HepG2 (cell line): ENCODE data around the gene TJP2. TPM values are rescaled to one million over a fixed set of nuclear protein-coding genes. Genes with fewer than 3 reads are reported as not detected.

ENCODE experiments used
- ATAC-seq: fragments of 200-7000 bp; cut with Tn5 transposase; 3 replicates; pipeline ENCODE4 v1.9.1; 2020; ENCODE audit warnings: mild to moderate bottlenecking, moderate library complexity
- BruUV-seq: library from RNA; stranded (reverse); fragments of 400-500 nt; replicated peaks from 2 replicates; lab custom pipeline; 2021; lab: Mats Ljungman, UMichigan
- CTCF ChIA-PET: fragments of 300-600 bp; formaldehyde crosslinking; extraction: SDS; loops from one replicate; lab custom pipeline; 2021; ENCODE audit warnings: low total read pairs, inconsistent platforms, low intra/inter-chr PET ratio; lab: Yijun Ruan, JAX
- POLR2A ChIA-PET: fragments of 350-600 bp; sonication (Branson Sonifier 250); formaldehyde crosslinking; loops from one replicate; lab custom pipeline; 2020; ENCODE audit warnings: antibody characterized with exemption, inconsistent platforms; lab: Yijun Ruan, JAX
- DNase-seq: peaks from one replicate; pipeline ENCODE4 v3.0.0-alpha.2; 2015; ENCODE audit warnings: low spot score
- FAIRE-seq: peaks from 3 replicates; lab custom pipeline; 2011; peaks lifted over from hg19 to GRCh38; lab: Jason Lieb, UNC
- H2AFZ ChIP-seq: one replicate; pipeline ENCODE4 v1.6.1; 2011; ENCODE audit warnings: low read length, inconsistent platforms
- H3K27ac ChIP-seq: fragments of 300-600 bp; 3 replicates; pipeline ENCODE4 v1.8.0; 2011; ENCODE audit warnings: mixed run types, mild to moderate bottlenecking, mixed read lengths, low read length, inconsistent platforms; ENCODE audit not compliant: insufficient read depth; ENCODE audit errors: extremely low read length
- H3K27me3 ChIP-seq, 2 experiments: fragments of 200-600 bp in 1 of 2; 2 replicates in 1 of 2; 3 replicates in 1 of 2; pipeline versions ENCODE4 v1.6.0 to v1.8.0; 2011; ENCODE audit warnings: low read length in 2 of 2, mild to moderate bottlenecking in 2 of 2, moderate library complexity in 2 of 2, inconsistent platforms in 1 of 2; ENCODE audit not compliant: insufficient read depth in 2 of 2, control insufficient read depth in 1 of 2
- H3K36me3 ChIP-seq, 2 experiments: fragments of 200-600 bp in 1 of 2; replicated peaks in 1 of 2; 2 replicates in 1 of 2; 3 replicates in 1 of 2; pipeline versions ENCODE4 v1.5.1 to v1.8.0; 2011; ENCODE audit warnings: low read length in 2 of 2, inconsistent platforms in 1 of 2; ENCODE audit not compliant: insufficient read depth in 2 of 2, control insufficient read depth in 1 of 2
- H3K4me1 ChIP-seq: 2 replicates; pipeline ENCODE4 v1.5.1; 2012; ENCODE audit warnings: low read length, inconsistent platforms; ENCODE audit not compliant: insufficient read depth
- H3K4me2 ChIP-seq: 2 replicates; pipeline ENCODE4 v1.6.0; 2011; ENCODE audit warnings: low read depth, low read length, inconsistent platforms
- H3K4me3 ChIP-seq, 3 experiments: fragments of 200-600 bp in 1 of 3; sonication (generic), shearing (Covaris generic) in 1 of 3; replicated peaks in 1 of 3; 2 replicates each; pipeline ENCODE4 v1.5.1; 2011 to 2016; ENCODE audit warnings: low read length in 3 of 3, inconsistent platforms in 2 of 3, low read depth in 2 of 3, mild to moderate bottlenecking in 2 of 3, control low read depth in 1 of 3, mixed read lengths in 1 of 3; ENCODE audit not compliant: insufficient read depth in 1 of 3
- H3K79me2 ChIP-seq: one replicate; pipeline ENCODE4 v1.6.1; 2011; ENCODE audit warnings: low read length, inconsistent platforms; ENCODE audit not compliant: insufficient read depth
- H3K9ac ChIP-seq: 2 replicates; pipeline ENCODE4 v1.6.0; 2011; ENCODE audit warnings: mild to moderate bottlenecking, low read depth, low read length, inconsistent platforms; ENCODE audit not compliant: insufficient read depth
- H3K9me3 ChIP-seq: 2 replicates; pipeline ENCODE4 v1.5.1; 2012; ENCODE audit warnings: mild to moderate bottlenecking, low read length
- H4K20me1 ChIP-seq: 2 replicates; pipeline ENCODE4 v1.6.0; 2011; ENCODE audit warnings: inconsistent platforms, mild to moderate bottlenecking, low read length, moderate library complexity; ENCODE audit not compliant: insufficient read depth
- HOXA9 ChIP-seq: sonication (generic); formaldehyde crosslinking; IDR thresholded peaks from 2 replicates; pipeline ENCODE4 v1.8.1; 2022; ENCODE audit warnings: missing genetic modification reagents, mild to moderate bottlenecking, moderate library complexity, borderline replicate concordance
- RCOR2 ChIP-seq: IDR thresholded peaks from 2 replicates; pipeline ENCODE4 v1.6.1; 2016; ENCODE audit warnings: missing biosample characterization, missing genetic modification reagents
- RFX1 ChIP-seq: fragments of 450-650 bp; IDR thresholded peaks from 2 replicates; pipeline ENCODE4 v1.6.1; 2017
- SIX4 ChIP-seq: sonication (generic); formaldehyde crosslinking; IDR thresholded peaks from 2 replicates; pipeline ENCODE4 v1.4.0; 2020; ENCODE audit warnings: missing genetic modification reagents
- WGBS: methylation state at CpG from one replicate; pipeline ENCODE4 v1.1.6; 2017; ENCODE audit warnings: low lambda C conversion rate; 5-methylcytosine and 5-hydroxymethylcytosine counted together
- in situ Hi-C: cut with HindIII; loops from 2 replicates; pipeline ENCODE4 v1.10.0; 2017; ENCODE audit warnings: low pct_unique_long_range_greater_than_20kb; ENCODE audit not compliant: extremely low pct_ligation_motif_present
- intact Hi-C: fragments of 100-400 bp; cut with micrococcal nuclease; formaldehyde crosslinking; loops from one replicate; pipeline ENCODE4 v1.10.0; 2022; ENCODE audit not compliant: unreplicated experiment
- polyA plus RNA-seq, 8 experiments: library from polyadenylated mRNA; depleted of rRNA in 3 of 8; stranded (reverse) in 7 of 8; unstranded in 1 of 8; fragments of >200 nt; fragmentation: Illumina TruSeq in 4 of 8; extraction: Trizol in 4 of 8; gene quantifications; 2 replicates each; pipeline versions ENCODE4 v1.2.1 to v1.2.3, GENCODE V29; 2011 to 2016; ENCODE audit warnings: low read depth in 4 of 8, missing spikeins in 1 of 8, mixed read lengths in 1 of 8; ENCODE audit not compliant: insufficient read depth in 1 of 8
- total RNA-seq, 5 experiments: library from RNA; depleted of rRNA; stranded (reverse); fragments of >200 nt; fragmentation: Illumina TruSeq; extraction: Trizol; gene quantifications; 2 replicates each; pipeline ENCODE4 v1.2.3, GENCODE V29; 2016; ENCODE audit warnings: low read depth in 1 of 5
- TF ChIP-seq, protein P1 (sequence below): sonication (generic); formaldehyde crosslinking; IDR thresholded peaks from 2 replicates; pipeline ENCODE4 v1.9.0; 2022; ENCODE audit warnings: missing genetic modification reagents, mild to moderate bottlenecking, borderline replicate concordance

The TJP2 gene
- total and polyA plus RNA-seq, 2 of the 13 experiments (the other 11 are each of a cell fraction or from before 2014, with no cell fraction given): 109 to 110 TPM

DNA sequence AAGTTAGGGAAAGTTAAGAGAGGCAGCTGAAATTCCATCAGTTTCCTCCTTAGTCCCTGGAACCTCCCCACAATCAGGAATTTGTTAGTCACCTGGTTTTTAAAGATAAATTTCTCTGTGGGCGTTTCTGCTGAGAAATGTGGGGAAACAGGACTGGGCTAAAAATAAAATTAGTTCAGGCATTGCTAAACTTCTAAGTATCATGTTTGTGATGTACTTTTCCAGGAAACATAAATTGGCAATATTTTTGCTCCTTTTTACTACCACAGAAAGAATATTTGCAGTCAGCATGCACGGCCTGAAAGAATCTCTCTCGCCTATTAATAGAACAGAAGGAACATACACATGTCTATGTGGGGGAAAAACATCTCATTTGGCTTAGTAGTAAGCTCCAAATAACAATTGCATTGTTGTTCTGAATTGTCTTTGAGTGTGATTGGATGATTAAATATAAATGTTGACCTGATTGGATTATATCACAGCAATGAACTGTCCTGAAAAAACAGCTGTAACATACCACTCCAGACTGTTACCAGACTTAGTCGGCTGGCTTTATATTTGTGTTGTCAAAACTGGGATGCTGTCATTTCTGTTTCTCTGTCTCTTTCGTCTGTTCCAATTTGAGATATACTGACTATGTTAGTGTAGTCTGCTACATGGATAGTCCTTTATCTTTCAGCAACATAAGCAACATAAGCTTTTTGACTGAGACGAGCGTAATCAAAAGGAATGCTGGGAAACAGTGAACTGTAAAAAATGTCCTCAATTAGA, 12.9 kb downstream of the TJP2 start:
- ATAC-seq: no peak
- DNase-seq: no peak
- POLR2A ChIA-PET: interaction anchor here (1.0 to 6.2 kb wide), 7 partner anchors 8 to 82 kb away, joined by 5 to 97 read pairs (median 8); partner anchors contain the start of gene TJP2
- Histone ChIP-seq H3K79me2 (peaks cover 83% of the 10 kb centered on the region), H3K4me1 (peaks cover 99% of the 10 kb centered on the region), H3K4me2 (peak overlapping the region; percentile 10; the same call in 1 of the 2 replicates), H3K27me3 (no peaks in the 10 kb centered on the region), H3K36me3 (peaks cover 1 to 24% of the 10 kb centered on the region in 2 experiments), H3K9me3 (no peaks in the 10 kb centered on the region), H4K20me1 (peaks cover 11% of the 10 kb centered on the region; the same call in 1 of the 2 replicates), H3K27ac (peak overlapping the region; percentile 82), H2AFZ (no peak overlapping the region), H3K9ac (peak overlapping the region; percentile 51), H3K4me3 (no peak overlapping the region; a peak in 1 of 6 replicates)
- 82% methylated on average over 7 of the region's 7 CpGs for WGBS
- in situ Hi-C loops: no loop called here
- intact Hi-C loops: loop anchor here (1.0 kb wide), 1 partner anchor 9 kb away; no protein-coding TSS in a partner anchor
- BruUV-seq: no TSS peak
- CTCF ChIA-PET: no interaction called here
- no peak for FAIRE-seq
- no peak for TF ChIP-seq SIX4 (CRISPR knock-in tag)
- TF ChIP-seq, protein P1, sequence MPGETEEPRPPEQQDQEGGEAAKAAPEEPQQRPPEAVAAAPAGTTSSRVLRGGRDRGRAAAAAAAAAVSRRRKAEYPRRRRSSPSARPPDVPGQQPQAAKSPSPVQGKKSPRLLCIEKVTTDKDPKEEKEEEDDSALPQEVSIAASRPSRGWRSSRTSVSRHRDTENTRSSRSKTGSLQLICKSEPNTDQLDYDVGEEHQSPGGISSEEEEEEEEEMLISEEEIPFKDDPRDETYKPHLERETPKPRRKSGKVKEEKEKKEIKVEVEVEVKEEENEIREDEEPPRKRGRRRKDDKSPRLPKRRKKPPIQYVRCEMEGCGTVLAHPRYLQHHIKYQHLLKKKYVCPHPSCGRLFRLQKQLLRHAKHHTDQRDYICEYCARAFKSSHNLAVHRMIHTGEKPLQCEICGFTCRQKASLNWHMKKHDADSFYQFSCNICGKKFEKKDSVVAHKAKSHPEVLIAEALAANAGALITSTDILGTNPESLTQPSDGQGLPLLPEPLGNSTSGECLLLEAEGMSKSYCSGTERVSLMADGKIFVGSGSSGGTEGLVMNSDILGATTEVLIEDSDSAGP (CRISPR knock-in tag): no peak
- TF ChIP-seq HOXA9: no peak
- TF ChIP-seq RFX1: no peak
- no peak for TF ChIP-seq RCOR2 (CRISPR knock-in tag)
